Stimulated activated effector memory CD8-positive, alpha-beta T cell treated with anti-CD3 and anti-CD28 coated beads, Interleukin-12 subunit alpha, Interleukin-12 subunit beta, amount 100 ng/mL, for 72 hours (primary cell): Measurements from ENCODE around the gene L3MBTL4.

Source experiments
- ATAC-seq: fragments of 150-1000 bp; cut with Tn5 transposase; 2 replicates; pipeline ENCODE4 v1.10.0; 2021
- DNase-seq, 2 donors: peaks; one replicate each; pipeline ENCODE4 v3.0.0; 2021 to 2022; ENCODE audit warnings: low spot score in 2 of 2
- H3K27ac Mint-ChIP-seq: one replicate; pipeline ENCODE4 v1.8.0; 2022; ENCODE audit warnings: mild to moderate bottlenecking, mixed read lengths
- H3K36me3 Mint-ChIP-seq: one replicate; pipeline ENCODE4 v1.8.0; 2022; ENCODE audit warnings: mild to moderate bottlenecking, mixed read lengths
- H3K4me1 Mint-ChIP-seq: one replicate; pipeline ENCODE4 v1.8.0; 2022; ENCODE audit warnings: mixed read lengths
- H3K4me3 Mint-ChIP-seq: one replicate; pipeline ENCODE4 v1.8.0; 2022; ENCODE audit warnings: mild to moderate bottlenecking, mixed read lengths
- H3K9me3 Mint-ChIP-seq: one replicate; pipeline ENCODE4 v1.8.0; 2022; ENCODE audit warnings: mixed read lengths

The L3MBTL4 gene

DNA sequence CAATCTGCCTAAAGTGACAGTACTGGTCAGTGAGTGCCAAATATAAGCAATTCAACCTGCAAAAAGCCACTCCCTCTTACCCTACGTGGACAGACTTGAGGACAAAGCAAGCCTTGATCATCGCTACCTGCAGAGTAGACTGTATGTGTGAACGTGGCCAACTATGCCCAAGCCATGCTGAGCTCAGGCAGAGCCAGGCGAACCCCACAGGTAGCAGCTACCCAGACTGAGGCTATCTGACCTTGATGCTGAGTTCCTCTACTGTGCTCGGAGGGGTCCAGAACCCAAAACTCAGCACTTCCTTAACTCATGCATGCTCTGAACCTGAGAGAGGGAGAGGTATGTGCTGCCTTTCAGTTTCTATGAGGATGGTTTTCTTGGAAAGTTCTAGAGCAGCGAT, 455.9 kb downstream of the L3MBTL4 start:
- ATAC-seq (no peak), DNase-seq (no peak)
- H3K27ac Mint-ChIP-seq = no peak overlapping the region
- H3K9me3 Mint-ChIP-seq = peaks cover 3% of the 10 kb centered on the region
- H3K36me3 Mint-ChIP-seq = no peaks in the 10 kb centered on the region
- H3K4me1 Mint-ChIP-seq = no peaks in the 10 kb centered on the region
- H3K4me3 Mint-ChIP-seq = no peak overlapping the region

GRCh38 chr18:5955861-5956260, 458.9 kb downstream of the L3MBTL4 start:
- DNase-seq = no peak
- H3K9me3 Mint-ChIP-seq = peaks cover 6% of the 10 kb centered on the region
- H3K36me3 Mint-ChIP-seq = no peaks in the 10 kb centered on the region
- H3K27ac Mint-ChIP-seq = no peak overlapping the region
- no peaks in the 10 kb centered on the region for H3K4me1 Mint-ChIP-seq
- H3K4me3 Mint-ChIP-seq = no peak overlapping the region
- ATAC-seq = no peak

DNA sequence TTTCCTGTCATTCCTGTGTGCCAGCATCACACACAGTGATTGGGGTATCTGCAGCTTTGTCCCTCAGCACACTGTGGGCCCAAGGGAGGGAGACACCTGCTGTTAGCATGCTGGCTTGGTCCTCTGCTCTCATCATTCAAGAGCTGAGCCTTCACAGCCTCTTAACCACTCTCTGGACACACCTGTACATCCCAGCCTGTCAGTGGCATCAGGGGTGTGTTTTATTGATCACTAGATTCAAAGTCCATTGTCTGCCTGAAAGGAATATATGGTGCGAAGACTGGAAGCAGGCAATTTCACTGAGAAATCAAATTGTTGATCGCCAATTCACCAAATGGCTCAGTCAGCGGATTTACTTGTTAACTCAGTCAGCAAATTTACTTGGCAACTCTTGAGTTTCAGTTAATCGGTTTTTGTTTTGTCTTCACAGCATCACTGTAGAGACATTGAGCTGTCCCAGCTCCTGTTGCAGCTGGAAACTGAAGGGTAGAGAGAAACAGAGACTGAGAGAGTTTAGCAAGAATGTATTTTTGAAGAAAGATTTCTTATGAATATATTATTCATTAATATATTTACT, 463.1 kb downstream of the L3MBTL4 start:
- H3K36me3 Mint-ChIP-seq = no peaks in the 10 kb centered on the region
- H3K27ac Mint-ChIP-seq = no peak overlapping the region
- ATAC-seq = no peak
- H3K4me1 Mint-ChIP-seq = no peaks in the 10 kb centered on the region
- no peak overlapping the region for H3K4me3 Mint-ChIP-seq
- no peak for DNase-seq
- H3K9me3 Mint-ChIP-seq = peaks cover 3% of the 10 kb centered on the region

GRCh38 chr18:5948781-5949180, 465.9 kb downstream of the L3MBTL4 start:
- Mint-ChIP-seq H3K4me3 (no peak overlapping the region), H3K36me3 (no peaks in the 10 kb centered on the region), H3K27ac (no peak overlapping the region), H3K4me1 (no peaks in the 10 kb centered on the region), H3K9me3 (peaks cover 3% of the 10 kb centered on the region)
- no peak for ATAC-seq
- DNase-seq = no peak

DNA sequence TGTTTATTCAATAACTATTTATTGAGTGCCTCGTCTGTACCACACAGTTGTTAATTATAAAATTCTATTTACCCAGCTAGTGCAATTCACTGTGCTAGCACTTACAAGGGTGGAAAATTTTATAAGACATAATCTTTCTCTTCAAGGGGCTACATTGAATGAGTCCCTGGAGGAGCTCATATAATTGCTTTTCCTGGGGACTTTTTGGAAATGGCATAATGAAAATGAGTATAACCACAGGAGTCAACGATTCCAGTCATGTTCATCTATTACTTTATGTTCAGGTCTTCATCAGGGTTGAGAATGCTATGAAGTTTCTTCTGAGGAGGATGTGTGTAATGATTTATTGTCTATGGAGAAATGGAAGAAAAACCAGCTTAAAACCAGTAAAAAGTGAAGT, 466.5 kb downstream of the L3MBTL4 start:
- no peaks in the 10 kb centered on the region for H3K4me1 Mint-ChIP-seq
- DNase-seq (no peak), ATAC-seq (no peak)
- H3K9me3 Mint-ChIP-seq = peaks cover 4% of the 10 kb centered on the region
- no peak overlapping the region for H3K27ac Mint-ChIP-seq
- no peaks in the 10 kb centered on the region for H3K36me3 Mint-ChIP-seq
- no peak overlapping the region for H3K4me3 Mint-ChIP-seq

GRCh38 chr18:5944448-5944847, 470.3 kb downstream of the L3MBTL4 start:
- Mint-ChIP-seq H3K9me3 (peaks cover 4% of the 10 kb centered on the region), H3K27ac (no peak overlapping the region)

GRCh38 chr18:5943514-5943913, 471.2 kb downstream of the L3MBTL4 start:
- ATAC-seq = no peak
- Mint-ChIP-seq H3K27ac (no peak overlapping the region), H3K36me3 (no peaks in the 10 kb centered on the region)

More at GRCh38 chr18:5944448-5944847, 470.3 kb downstream of the L3MBTL4 start:
- DNase-seq (no peak), ATAC-seq (no peak)
- no peak overlapping the region for H3K4me3 Mint-ChIP-seq
- no peaks in the 10 kb centered on the region for H3K36me3 Mint-ChIP-seq
- no peaks in the 10 kb centered on the region for H3K4me1 Mint-ChIP-seq

GRCh38 chr18:5942591-5942990, 472.1 kb downstream of the L3MBTL4 start:
- no peak for ATAC-seq
- Mint-ChIP-seq H3K9me3 (peaks cover 4% of the 10 kb centered on the region), H3K4me3 (no peak overlapping the region), H3K36me3 (no peaks in the 10 kb centered on the region), H3K4me1 (no peaks in the 10 kb centered on the region), H3K27ac (no peak overlapping the region)
- no peak for DNase-seq

More at GRCh38 chr18:5943514-5943913, 471.2 kb downstream of the L3MBTL4 start:
- peaks cover 4% of the 10 kb centered on the region for H3K9me3 Mint-ChIP-seq
- no peaks in the 10 kb centered on the region for H3K4me1 Mint-ChIP-seq
- no peak for DNase-seq
- no peak overlapping the region for H3K4me3 Mint-ChIP-seq

- H3K36me3 Mint-ChIP-seq = no peaks in the 10 kb centered on the region
- no peaks in the 10 kb centered on the region for H3K4me1 Mint-ChIP-seq
- no peak overlapping the region for H3K4me3 Mint-ChIP-seq
- no peak overlapping the region for H3K27ac Mint-ChIP-seq
- H3K9me3 Mint-ChIP-seq = peaks cover 4% of the 10 kb centered on the region
- ATAC-seq = no peak
- DNase-seq = no peak
These were observed 472.8 kb downstream of the L3MBTL4 start for GRCh38 chr18:5941890-5942289.

GRCh38 chr18:5939801-5940667, 474.7 kb downstream of the L3MBTL4 start:
- H3K36me3 Mint-ChIP-seq = no peaks in the 10 kb centered on the region
- no peaks in the 10 kb centered on the region for H3K4me1 Mint-ChIP-seq
- H3K4me3 Mint-ChIP-seq = no peak overlapping the region
- ATAC-seq = peak; percentile 16
- peaks cover 4% of the 10 kb centered on the region for H3K9me3 Mint-ChIP-seq
- no peak for DNase-seq
- H3K27ac Mint-ChIP-seq = no peak overlapping the region

- no peak overlapping the region for H3K4me3 Mint-ChIP-seq
- H3K27ac Mint-ChIP-seq = no peak overlapping the region
- H3K36me3 Mint-ChIP-seq = no peaks in the 10 kb centered on the region
- DNase-seq (no peak), ATAC-seq (no peak)
- H3K9me3 Mint-ChIP-seq = peaks cover 3% of the 10 kb centered on the region
- no peaks in the 10 kb centered on the region for H3K4me1 Mint-ChIP-seq
These were observed 476.9 kb downstream of the L3MBTL4 start for GRCh38 chr18:5937795-5938194.

DNA sequence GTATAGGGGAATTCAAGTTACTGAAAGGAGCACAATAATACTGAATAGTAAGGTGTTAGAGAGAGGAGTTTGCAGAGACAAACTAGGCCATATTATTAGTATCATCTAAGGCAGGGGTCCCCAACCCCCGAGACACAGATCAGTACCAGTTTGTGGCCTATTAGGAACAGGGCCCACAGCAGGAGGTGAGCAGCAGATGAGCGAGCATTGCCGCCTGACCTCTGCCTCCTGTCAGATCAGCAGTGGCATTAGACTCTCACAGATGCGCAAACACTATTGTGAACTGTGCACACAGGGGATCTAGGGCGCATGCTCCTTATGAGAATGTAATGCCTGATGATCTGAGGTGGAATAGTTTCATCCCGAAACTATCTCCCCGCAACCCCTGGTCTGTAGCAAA, 477.6 kb downstream of the L3MBTL4 start:
- no peak for ATAC-seq
- no peak for DNase-seq
- H3K4me1 Mint-ChIP-seq = no peaks in the 10 kb centered on the region
- no peak overlapping the region for H3K4me3 Mint-ChIP-seq
- no peaks in the 10 kb centered on the region for H3K36me3 Mint-ChIP-seq
- H3K27ac Mint-ChIP-seq = no peak overlapping the region
- peaks cover 3% of the 10 kb centered on the region for H3K9me3 Mint-ChIP-seq

GRCh38 chr18:5930789-5931188, 483.9 kb downstream of the L3MBTL4 start:
- no peak for DNase-seq
- Mint-ChIP-seq H3K4me3 (no peak overlapping the region), H3K27ac (no peak overlapping the region), H3K9me3 (peaks cover 19% of the 10 kb centered on the region), H3K4me1 (no peaks in the 10 kb centered on the region), H3K36me3 (no peaks in the 10 kb centered on the region)
- ATAC-seq = no peak

DNA sequence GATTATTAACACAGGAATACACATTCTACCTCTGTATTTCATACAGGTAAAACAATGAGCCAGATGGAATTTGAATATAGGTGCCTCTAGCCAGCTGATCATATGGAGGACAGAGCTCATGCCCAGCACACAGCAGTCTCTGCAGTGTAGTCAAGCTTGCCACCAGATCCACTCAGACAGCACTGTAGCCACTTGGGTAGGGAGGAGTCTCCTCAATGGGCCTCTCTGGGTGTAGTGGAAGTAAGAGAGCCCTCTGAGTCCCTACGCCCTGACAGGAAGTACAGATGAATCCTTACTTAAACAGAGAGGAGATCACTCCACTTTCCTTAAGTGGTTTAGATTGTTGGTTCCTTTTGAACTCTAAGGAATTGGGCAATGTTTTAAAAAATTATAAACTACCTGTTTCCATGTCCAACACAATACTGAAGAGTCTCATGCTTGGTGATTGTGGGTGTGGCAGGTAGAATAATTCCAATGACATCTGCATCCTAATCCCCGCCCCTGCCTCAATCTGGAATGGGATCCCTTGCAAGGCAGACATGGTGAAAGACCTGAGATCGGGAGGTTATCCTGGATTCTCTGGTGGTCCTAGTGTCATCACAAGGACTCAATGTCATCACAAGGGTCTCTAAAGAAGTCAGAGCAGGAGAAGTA, 496.4 kb downstream of the L3MBTL4 start:
- Mint-ChIP-seq H3K4me1 (no peaks in the 10 kb centered on the region), H3K9me3 (peaks cover 13% of the 10 kb centered on the region), H3K27ac (no peak overlapping the region), H3K4me3 (no peak overlapping the region), H3K36me3 (no peaks in the 10 kb centered on the region)
- ATAC-seq = no peak
- DNase-seq = no peak

- Mint-ChIP-seq H3K4me3 (no peak overlapping the region), H3K27ac (no peak overlapping the region), H3K36me3 (no peaks in the 10 kb centered on the region), H3K4me1 (no peaks in the 10 kb centered on the region), H3K9me3 (peaks cover 11% of the 10 kb centered on the region)
- ATAC-seq = no peak
- no peak for DNase-seq
These were observed 499.8 kb downstream of the L3MBTL4 start for GRCh38 chr18:5914951-5915350.

DNA sequence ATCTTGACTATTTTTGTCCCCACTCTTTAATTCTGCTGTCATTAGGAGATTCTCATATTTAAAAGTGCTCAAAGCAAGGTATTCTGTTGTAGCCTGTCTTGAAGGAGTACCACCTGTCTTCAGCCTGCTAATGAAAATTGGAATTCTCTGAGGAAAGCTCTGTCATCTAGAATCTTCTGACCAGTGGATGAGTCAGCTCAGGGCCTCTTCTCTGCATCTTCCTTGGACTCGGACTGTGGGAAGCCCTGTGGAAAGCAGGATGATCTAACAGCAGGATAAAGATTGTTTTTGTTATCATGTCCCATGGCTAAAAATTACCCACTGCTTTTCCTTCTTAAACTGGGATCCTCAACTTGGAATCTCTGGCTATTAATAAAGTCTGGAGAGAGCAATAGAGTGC, 500.7 kb downstream of the L3MBTL4 start:
- Mint-ChIP-seq H3K27ac (no peak overlapping the region), H3K4me1 (no peaks in the 10 kb centered on the region)
- no peak for ATAC-seq

More for the DNA sequence above, 500.7 kb downstream of the L3MBTL4 start:
- DNase-seq = no peak
- no peaks in the 10 kb centered on the region for H3K36me3 Mint-ChIP-seq
- H3K4me3 Mint-ChIP-seq = no peak overlapping the region
- peaks cover 9% of the 10 kb centered on the region for H3K9me3 Mint-ChIP-seq
